Gastrocnemius medialis (tissue), 4 donors: Measurements from ENCODE around the gene LMOD2. TPM values are rescaled to one million over a fixed set of nuclear protein-coding genes. Genes with fewer than 3 reads are reported as not detected.
A peak's percentile ranks its signal among the peaks of the same experiment; 100 is the strongest.

Experiments
- ATAC-seq, 2 donors: fragments of 150-250 bp; one replicate each; pipeline ENCODE4 v1.9.1; 2016
- DNase-seq, 2 donors: peaks; one replicate each; pipeline ENCODE4 v3.0.0-alpha.2; 2019
- H3K27ac ChIP-seq, 4 donors: fragments of 200-600 bp; sonication (generic); 1 replicate in 1 of 4; 2 replicates in 3 of 4; pipeline ENCODE4 v1.5.1; 2016 to 2018; ENCODE audit warnings: mild to moderate bottlenecking in 2 of 4, moderate library complexity in 1 of 4
- H3K27me3 ChIP-seq, 3 donors: fragments of 200-600 bp; sonication (generic) in 2 of 3; 1 replicate in 1 of 3; 2 replicates in 2 of 3; pipeline versions ENCODE4 v1.5.1 to v1.6.0; 2016 to 2019; ENCODE audit warnings: mild to moderate bottlenecking in 1 of 3, moderate library complexity in 1 of 3
- H3K36me3 ChIP-seq, 2 donors: fragments of 200-600 bp; sonication (generic) in 1 of 2; one replicate each; pipeline ENCODE4 v1.5.1; 2017 to 2018
- H3K4me1 ChIP-seq, 2 donors: fragments of 200-600 bp; sonication (generic) in 1 of 2; one replicate each; pipeline ENCODE4 v1.5.1; 2016 to 2017; ENCODE audit warnings: mild to moderate bottlenecking in 2 of 2
- H3K4me3 ChIP-seq, 4 donors: fragments of 200-600 bp; sonication (generic) in 3 of 4; 1 replicate in 1 of 4; 2 replicates in 3 of 4; pipeline ENCODE4 v1.5.1; 2016 to 2019; ENCODE audit warnings: mild to moderate bottlenecking in 2 of 4
- H3K9me3 ChIP-seq, 3 donors: fragments of 200-600 bp; sonication (generic) in 2 of 3; 1 replicate in 1 of 3; 2 replicates in 2 of 3; pipeline ENCODE4 v1.5.1; 2016 to 2019
- POLR2A ChIP-seq, 2 donors: fragments of 450-650 bp; IDR thresholded peaks; one replicate each; pipeline ENCODE4 v1.6.1; 2017; ENCODE audit warnings: antibody characterized with exemption in 2 of 2, mild to moderate bottlenecking in 2 of 2, moderate library complexity in 2 of 2
- in situ Hi-C, 4 donors: fragments of 200-750 bp; cut with MboI; loops; one replicate each; pipeline versions ENCODE4 v1.15.0 to v1.8.0; 2017; ENCODE audit warnings: low sequenced_read_pairs in 4 of 4
- intact Hi-C: fragments of 100-400 bp; cut with DNase I; formaldehyde crosslinking; loops from one replicate; pipeline ENCODE4 v1.15.1; 2023; ENCODE audit warnings: low total_unique reads
- total RNA-seq, 4 donors: library from RNA; depleted of rRNA; stranded (reverse); fragments of >200 nt; gene quantifications; one replicate each; pipeline versions ENCODE4 v1.1.0 to v1.2.3, GENCODE V29; 2016
- TF ChIP-seq, protein P1 (sequence below), 5 experiments: fragments of 450-650 bp in 3 of 5; fragments of 200-600 bp in 2 of 5; sonication (generic) in 2 of 5; IDR thresholded peaks in 4 of 5; conservative IDR thresholded peaks in 1 of 5; 1 replicate in 4 of 5; 2 replicates in 1 of 5; pipeline ENCODE4 v1.5.1; 2016 to 2019; ENCODE audit warnings: antibody characterized with exemption in 5 of 5, mild to moderate bottlenecking in 3 of 5, moderate library complexity in 3 of 5

The LMOD2 gene
- total RNA-seq, 4 donors from 2014 or later: 150 to 518 (median 314) TPM

- Histone ChIP-seq H3K36me3 (peaks cover 0 to 31% of the 10 kb centered on the region in 2 donors), H3K4me3 (peak overlapping the region; percentile 17 to 73 (median 54)), H3K9me3 (no peaks in the 10 kb centered on the region), H3K27me3 (no peaks in the 10 kb centered on the region), H3K27ac (peak overlapping the region; percentile 88 to 96 (median 96)), H3K4me1 (peaks cover 66 to 76% of the 10 kb centered on the region in 2 donors)
- in situ Hi-C loops: no loop called here
- intact Hi-C loops: loop anchor here (2.0 kb wide), 1 partner anchor 16 kb away; no protein-coding TSS in a partner anchor
- DNase-seq: peak in 1 of 2 donors; percentile 57
- ATAC-seq: no peak
- TF ChIP-seq, protein P1, sequence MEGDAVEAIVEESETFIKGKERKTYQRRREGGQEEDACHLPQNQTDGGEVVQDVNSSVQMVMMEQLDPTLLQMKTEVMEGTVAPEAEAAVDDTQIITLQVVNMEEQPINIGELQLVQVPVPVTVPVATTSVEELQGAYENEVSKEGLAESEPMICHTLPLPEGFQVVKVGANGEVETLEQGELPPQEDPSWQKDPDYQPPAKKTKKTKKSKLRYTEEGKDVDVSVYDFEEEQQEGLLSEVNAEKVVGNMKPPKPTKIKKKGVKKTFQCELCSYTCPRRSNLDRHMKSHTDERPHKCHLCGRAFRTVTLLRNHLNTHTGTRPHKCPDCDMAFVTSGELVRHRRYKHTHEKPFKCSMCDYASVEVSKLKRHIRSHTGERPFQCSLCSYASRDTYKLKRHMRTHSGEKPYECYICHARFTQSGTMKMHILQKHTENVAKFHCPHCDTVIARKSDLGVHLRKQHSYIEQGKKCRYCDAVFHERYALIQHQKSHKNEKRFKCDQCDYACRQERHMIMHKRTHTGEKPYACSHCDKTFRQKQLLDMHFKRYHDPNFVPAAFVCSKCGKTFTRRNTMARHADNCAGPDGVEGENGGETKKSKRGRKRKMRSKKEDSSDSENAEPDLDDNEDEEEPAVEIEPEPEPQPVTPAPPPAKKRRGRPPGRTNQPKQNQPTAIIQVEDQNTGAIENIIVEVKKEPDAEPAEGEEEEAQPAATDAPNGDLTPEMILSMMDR (IDR thresholded peaks at IDR 0.05 in 4 of 5, conservative IDR thresholded peaks at IDR 0.05 in 1 of 5): no peak
- TF ChIP-seq POLR2A (IDR thresholded peaks at IDR 0.05): no peak
These were observed 7.5 kb downstream of the LMOD2 start for GRCh38 chr7:123663200-123663599.

- peak overlapping the region; percentile 88 to 96 (median 96) for H3K27ac ChIP-seq
- no peaks in the 10 kb centered on the region for H3K27me3 ChIP-seq
- peaks cover 54 to 67% of the 10 kb centered on the region in 2 donors for H3K4me1 ChIP-seq
- ATAC-seq (no peak), DNase-seq (no peak)
- in situ Hi-C loops (no loop called here), intact Hi-C loops (no loop called here)
- no peaks in the 10 kb centered on the region for H3K9me3 ChIP-seq
- H3K4me3 ChIP-seq: no peak overlapping the region
- peaks cover 0 to 31% of the 10 kb centered on the region in 2 donors for H3K36me3 ChIP-seq
- TF ChIP-seq, protein P1 (IDR thresholded peaks at IDR 0.05 in 4 of 5, conservative IDR thresholded peaks at IDR 0.05 in 1 of 5): no peak
- no peak for TF ChIP-seq POLR2A (IDR thresholded peaks at IDR 0.05)
These were observed 9.5 kb downstream of the LMOD2 start for GRCh38 chr7:123665157-123665556.

GRCh38 chr7:123665896-123666295, 10.2 kb downstream of the LMOD2 start:
- peaks cover 0 to 31% of the 10 kb centered on the region in 2 donors for H3K36me3 ChIP-seq
- TF ChIP-seq, protein P1 (IDR thresholded peaks at IDR 0.05 in 4 of 5, conservative IDR thresholded peaks at IDR 0.05 in 1 of 5): no peak
- TF ChIP-seq POLR2A (IDR thresholded peaks at IDR 0.05): no peak
- no peak overlapping the region for H3K4me3 ChIP-seq
- peak overlapping the region; percentile 88 to 96 (median 96) for H3K27ac ChIP-seq
- H3K4me1 ChIP-seq: peaks cover 46 to 60% of the 10 kb centered on the region in 2 donors
- DNase-seq: no peak
- in situ Hi-C loops (no loop called here), intact Hi-C loops (no loop called here)
- no peak for ATAC-seq
- no peaks in the 10 kb centered on the region for H3K9me3 ChIP-seq
- no peaks in the 10 kb centered on the region for H3K27me3 ChIP-seq

GRCh38 chr7:123666492-123666891, 10.8 kb downstream of the LMOD2 start:
- peaks cover 0 to 31% of the 10 kb centered on the region in 2 donors for H3K36me3 ChIP-seq
- H3K4me3 ChIP-seq: no peak overlapping the region

More at GRCh38 chr7:123666492-123666891, 10.8 kb downstream of the LMOD2 start:
- Histone ChIP-seq H3K4me1 (peaks cover 42 to 54% of the 10 kb centered on the region in 2 donors), H3K27ac (peak overlapping the region; percentile 88 to 96 (median 96)), H3K9me3 (no peaks in the 10 kb centered on the region), H3K27me3 (no peaks in the 10 kb centered on the region)
- in situ Hi-C loops: no loop called here
- no peak for TF ChIP-seq POLR2A (IDR thresholded peaks at IDR 0.05)
- TF ChIP-seq, protein P1 (IDR thresholded peaks at IDR 0.05 in 4 of 5, conservative IDR thresholded peaks at IDR 0.05 in 1 of 5): no peak
- DNase-seq (no peak), ATAC-seq (peak; percentile 15 to 36)
- intact Hi-C loops: no loop called here
